Measurements from ENCODE around the gene NLK. TPM values are rescaled to one million over a fixed set of nuclear protein-coding genes. Genes with fewer than 3 reads are reported as not detected.

Gene NLK
- total and polyA plus RNA-seq, 10 of the 15 experiments (the other 5 are each of a cell fraction or from before 2014, with no cell fraction given), result 5.0 to 22.9 (median 15.0) TPM

- TF ChIP-seq CREB1 (IDR thresholded peaks at IDR 0.05; ENCODE audit: low read depth) (no peak), PKNOX1 (IDR thresholded peaks at IDR 0.05) (no peak), IKZF2 (IDR thresholded peaks at IDR 0.05) (no peak), E4F1 (IDR thresholded peaks at IDR 0.05; ENCODE audit: borderline replicate concordance, partially characterized antibody) (no peak), SUZ12 (IDR thresholded peaks at IDR 0.05; ENCODE audit: unreplicated experiment) (no peak), KLF5 (IDR thresholded peaks at IDR 0.05; ENCODE audit: partially characterized antibody) (no peak), SMAD1 (IDR thresholded peaks at IDR 0.05; ENCODE audit: low read depth, partially characterized antibody) (no peak), ELK1 (IDR thresholded peaks at IDR 0.05; ENCODE audit: low read depth, low read length) (no peak), ZNF592 (IDR thresholded peaks at IDR 0.05) (no peak), ZBTB33 (IDR thresholded peaks at IDR 0.05) (no peak), CUX1 (IDR thresholded peaks at IDR 0.05; ENCODE audit: insufficient replicate concordance, low read depth, low read length) (no peak)
These were observed 127.3 kb downstream of the NLK start (continued) for GRCh38 chr17:28169621-28170349.

All from GM12878 (cell line).